NCI-H2196 (cell line): ENCODE measurements around the gene TRIM40.
A peak's percentile ranks its signal among the peaks of the same experiment; 100 is the strongest.

Experiments used
- DNase-seq: peaks from one replicate; lab custom pipeline; 2025; ENCODE audit not compliant: unreplicated experiment; lab: John Stamatoyannopoulos, UW

Gene TRIM40, protein sequence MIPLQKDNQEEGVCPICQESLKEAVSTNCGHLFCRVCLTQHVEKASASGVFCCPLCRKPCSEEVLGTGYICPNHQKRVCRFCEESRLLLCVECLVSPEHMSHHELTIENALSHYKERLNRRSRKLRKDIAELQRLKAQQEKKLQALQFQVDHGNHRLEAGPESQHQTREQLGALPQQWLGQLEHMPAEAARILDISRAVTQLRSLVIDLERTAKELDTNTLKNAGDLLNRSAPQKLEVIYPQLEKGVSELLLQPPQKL

DNA sequence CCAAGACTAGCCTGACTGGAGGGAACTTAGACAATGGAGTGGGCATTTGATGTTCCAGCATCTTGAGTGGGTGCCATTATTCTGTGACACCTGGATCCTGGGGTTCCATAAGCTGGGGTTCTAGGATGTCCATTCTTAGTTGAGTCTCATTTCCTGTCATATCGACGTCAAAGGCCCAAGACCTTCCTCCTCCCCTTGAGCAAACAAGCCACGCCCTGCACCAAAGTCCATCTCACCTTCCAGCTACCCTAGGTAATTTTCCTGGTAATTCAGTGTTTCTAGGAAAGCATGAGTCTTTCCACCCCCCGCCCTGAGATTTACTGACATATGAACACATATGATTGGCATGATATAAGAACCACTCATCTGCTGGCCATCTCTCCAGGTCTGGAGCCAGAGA is at the start of gene TRIM40:
Gene TRIM40 (plus strand): TSS at position 384 of the 400 bp plus-strand sequence. CDS start 897 bp downstream, outside the sequence.
- no peak for DNase-seq

DNA sequence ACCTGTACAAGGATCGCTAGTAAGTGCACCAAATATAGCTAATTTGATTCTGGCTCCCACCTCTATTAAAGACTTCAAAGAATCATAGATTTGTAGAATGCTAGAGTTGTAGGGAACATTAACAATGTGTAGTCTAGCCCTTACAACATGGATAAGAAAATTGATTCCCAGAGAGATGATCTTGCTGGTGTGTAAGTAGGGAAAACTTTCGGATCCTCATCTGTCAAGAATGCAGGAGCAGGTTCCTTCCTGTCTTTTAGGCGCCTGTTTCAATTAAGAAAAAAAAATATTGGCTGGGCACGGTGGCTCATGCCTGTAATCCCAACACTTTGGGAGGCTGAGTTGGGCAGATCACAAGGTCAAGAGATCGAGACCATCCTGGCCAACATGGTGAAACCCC is 48.1 kb upstream of the TRIM40 start:
- no peak for DNase-seq

DNA sequence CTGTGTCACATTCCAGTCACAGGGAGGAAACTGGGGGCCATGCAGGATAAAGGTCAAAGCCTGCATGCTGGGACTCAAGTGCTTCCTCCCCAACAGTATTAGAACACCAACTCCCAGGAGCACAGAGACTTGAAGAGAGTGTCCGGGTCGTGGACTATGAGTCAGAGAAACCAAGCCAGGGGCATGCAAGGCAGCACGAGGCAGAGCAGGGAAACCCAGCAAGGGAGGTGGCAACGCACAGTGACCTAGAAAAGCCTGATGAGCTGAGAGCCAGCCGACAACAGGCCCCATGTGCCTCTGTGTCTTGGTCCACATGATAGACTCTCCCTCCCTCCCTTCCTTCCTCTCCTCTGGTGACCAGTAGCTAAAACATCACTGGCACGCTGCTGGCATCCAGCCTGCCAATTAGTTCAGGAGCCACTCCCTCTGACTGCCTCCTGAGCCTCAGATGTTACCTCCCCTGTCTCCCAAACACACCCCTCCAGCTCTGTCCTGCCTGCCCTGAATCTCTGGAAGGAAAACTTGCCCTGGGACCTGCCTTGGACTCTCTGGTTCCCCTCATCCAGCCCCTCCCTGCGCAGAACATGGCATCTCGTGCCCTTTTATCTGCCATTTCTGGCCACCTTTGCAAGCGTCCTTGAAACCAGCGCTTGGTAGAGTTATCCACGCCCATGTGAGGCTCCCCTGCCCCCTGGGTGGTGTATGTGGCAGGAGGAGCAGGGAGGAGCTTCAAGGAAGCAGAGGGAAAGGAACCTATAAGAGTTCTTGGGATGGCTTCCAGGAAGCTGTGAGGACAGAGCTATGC is 44.2 kb upstream of the TRIM40 start:
- DNase-seq = no peak

DNA sequence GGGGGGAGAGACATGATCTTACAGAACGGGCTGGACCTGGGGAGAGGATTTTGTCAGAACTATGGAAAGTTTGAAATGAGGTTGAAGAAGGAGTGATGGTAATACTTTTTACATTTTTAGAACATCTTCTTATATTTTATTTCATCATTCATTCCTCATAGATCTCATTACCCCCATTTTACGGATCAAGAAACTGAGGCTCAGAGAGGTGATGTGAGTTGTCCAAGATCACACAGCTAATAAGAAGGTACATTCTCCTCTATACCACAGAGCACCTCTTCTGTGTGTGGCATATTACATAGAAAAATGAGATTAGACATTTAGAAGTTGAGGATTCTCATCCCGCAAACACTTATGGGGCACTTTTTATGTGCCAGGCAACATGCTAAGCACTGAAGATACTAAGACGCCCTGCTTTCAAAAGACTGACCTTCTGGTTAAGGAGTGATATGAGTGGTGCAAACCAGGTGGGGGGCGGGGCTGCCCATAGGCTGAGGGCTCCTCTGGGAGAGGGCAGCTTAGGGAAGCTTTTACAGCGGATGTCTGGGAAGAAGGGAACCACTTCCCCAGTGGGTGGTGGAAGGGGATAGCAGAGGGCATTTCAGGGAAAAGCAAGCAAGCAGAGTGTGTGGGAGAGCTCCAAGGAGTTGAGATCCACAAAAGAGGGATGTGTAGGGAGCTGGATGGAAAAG is 42.9 kb upstream of the TRIM40 start:
- no peak for DNase-seq

DNA sequence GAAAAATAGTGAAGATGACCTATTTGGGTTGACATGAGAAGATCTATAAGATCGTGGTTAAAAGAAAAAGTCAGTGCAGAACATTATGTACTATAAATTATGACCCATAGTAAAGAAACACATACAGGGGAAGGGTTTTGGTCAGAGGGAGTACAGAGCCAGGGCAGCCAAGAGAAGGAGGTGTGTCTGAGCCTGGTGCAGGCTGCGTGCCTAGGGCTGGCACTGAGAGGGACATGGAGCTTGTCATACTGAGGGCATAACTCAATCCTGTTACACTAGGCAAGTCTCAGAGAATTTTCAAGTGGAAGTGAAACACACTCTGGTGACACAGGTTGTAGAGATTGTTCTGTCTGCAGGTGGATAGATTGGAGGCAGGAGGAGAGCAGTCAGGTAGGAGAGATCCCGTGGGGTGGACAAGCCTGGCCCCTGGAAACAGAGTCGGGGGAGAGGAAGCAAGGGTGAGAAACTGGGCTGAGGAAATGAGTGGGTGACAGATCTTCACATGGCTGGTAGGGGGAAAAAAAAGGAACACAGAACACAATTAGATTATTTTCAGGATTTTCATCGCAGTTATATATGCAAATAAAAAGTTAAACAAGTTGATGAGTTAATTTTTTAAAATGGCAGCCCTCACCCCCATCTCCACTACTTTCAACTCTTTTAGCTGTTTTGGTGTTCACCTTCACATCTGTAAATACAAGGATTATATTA is 41.8 kb upstream of the TRIM40 start:
- no peak for DNase-seq

DNA sequence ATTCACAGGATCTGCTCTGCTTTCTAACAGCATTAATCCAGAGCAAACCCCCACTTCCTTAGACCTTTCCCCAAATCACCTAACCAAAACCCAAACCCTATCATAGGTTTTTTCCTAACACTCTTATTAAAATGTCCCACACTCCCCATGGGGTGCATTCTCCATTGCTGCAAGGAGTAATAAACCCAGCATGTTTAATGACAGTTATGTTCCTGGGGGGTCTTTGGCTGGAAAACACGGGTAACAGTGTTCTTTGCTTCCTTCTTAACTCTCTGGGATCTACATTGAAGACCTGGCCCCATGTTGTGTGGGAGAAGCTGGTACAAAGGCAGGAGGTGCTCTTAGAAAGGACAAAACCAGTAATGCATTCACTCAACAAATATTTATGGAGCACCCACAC is 39.1 kb upstream of the TRIM40 start:
- no peak for DNase-seq

DNA sequence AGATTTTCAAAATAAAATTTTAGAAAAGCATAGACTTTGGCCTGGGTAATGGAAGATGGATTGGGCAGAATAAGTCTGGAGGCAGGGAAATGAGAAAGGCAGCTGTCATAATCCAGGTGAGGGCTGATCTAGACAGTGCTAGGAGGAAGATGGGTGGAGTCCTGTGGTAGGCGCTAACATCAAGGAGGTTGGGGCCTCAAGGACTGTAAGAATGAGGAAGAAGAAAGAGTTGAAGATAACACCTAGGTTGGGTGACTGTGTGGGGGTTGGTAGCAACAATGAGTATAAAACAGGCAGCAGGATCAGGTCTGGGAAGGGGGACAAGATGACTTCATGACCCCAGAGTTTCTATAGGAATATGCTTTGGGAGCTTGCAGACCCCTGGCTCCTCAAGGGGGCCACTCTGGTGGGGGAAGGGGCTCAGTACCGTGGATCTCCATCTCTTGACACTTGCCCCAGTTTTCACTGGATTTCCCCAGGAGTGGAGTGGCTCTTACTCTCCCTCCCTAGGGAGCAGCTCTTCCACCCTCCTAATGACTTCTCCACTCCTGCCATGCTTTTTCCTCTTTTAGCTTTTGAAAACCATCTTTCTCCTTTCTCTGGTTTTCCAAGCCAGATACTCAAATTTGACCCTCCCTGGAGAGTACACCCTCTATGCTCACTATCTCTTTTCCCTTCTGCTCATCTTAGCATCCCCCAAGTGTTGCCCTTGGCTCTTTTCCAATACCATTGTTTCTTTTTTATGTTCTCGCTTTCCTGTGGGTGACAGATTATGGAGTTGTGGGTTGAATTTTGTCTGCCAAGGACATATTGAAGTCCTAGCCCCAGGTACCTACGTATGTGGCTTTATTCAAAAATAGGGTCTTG is 37.8 kb upstream of the TRIM40 start:
- DNase-seq = no peak

DNA sequence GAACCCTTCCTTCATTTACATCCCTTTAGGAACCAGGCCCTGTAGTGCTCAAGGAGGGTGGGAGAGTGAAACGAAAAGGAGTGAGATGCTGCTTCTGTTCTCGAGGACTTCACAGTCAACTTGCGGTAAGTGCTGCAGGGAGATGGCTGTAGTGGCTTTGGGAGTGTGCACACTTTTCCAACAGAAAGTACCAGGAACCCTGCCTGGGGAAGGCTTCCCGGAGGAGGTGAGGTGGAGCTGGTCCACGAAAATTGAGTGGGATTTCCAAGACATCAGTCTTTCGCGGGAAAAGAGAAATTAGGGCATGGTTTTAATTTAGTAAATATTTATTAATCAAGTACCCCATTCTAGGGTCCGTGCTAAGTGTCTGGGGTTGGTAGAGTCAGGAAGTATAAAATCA is 35.8 kb upstream of the TRIM40 start:
- DNase-seq = no peak

DNA sequence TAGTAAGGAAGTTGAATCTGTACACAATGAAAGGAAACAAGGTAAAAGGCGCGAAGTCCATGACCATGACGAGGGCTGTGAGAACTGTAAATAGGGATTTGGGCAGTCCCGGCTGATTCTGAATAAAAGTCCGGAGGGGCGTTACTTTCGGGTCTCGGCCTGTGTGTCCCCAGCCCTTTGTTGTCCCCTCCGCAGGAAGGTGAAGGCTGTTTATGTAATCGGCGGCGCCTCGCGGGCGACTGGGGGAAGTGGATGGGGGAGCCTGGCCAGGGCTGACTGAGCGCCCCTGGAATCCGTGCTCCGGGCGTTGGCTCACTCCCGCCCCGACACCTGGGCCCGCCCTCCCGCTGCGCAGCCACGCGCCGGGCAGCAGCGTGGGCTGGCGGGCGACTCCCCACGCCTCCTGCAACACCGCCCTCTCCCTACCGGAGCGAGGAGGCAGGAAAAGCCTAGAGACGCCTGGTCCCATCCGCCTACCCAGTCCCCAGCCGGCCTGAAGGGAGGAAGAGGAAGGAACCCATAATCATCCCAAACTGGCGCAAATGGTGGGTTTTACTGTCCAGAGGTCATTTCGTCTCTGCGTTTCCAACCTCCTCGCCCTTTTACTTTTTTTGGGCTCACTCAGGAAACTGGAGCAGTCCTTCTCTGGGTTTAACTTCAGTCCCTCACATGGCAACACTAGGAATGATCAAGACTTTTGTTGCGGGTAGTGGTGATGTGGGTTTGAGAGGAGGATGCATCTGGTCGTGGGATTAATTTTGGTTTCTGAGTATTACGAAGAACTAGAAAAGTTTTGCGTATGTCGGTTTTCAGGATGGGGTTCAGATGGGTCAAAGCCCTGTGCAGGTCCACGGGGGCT is 35.1 kb upstream of the TRIM40 start:
- DNase-seq = no peak

DNA sequence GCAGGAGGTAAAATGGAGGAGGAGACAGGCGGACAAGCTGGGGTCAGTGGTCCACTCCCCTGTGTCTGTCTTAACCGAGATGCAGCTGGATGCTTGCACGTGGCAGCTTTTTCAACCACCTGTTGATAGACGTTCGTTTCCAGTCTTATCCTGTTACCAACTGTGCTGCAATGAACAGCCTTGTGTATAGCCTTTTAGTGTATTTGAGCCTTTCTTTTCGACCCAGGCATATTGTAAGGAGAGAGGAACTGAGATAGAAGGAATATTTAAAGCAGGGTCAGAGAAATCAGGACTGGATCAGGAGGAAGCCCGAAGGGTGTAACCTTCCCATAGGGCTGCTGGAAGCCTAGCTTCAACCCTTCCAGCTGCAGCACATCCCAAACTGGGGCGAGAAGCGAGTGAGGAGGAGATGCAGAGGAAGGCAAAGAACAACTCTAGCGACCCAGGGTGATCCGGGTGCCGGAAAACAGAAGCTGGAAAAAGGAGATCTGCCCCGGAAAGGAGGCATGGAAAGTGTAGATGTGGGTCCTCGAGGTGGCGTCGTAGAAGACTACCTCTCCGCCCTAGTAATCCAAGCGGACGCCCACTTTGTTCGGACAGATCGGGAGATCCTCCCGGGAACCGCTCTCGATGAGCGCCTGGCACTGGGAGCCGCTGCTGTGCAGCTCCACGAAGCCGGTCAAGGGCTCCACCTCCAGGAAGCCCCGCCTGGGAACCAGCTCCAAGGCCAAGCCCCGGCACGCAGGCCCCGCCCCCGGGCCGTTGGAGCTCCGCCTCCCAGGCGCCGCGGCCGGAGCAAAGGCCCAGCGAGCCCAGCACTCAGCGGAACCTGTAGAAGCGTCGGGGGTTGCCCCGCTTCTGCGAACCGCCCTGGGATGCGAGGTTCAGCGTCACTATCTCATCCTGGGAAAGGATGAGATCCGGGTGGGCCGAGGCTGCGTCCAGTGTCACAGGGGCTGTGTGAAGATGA is 34.2 kb upstream of the TRIM40 start:
- DNase-seq = peak; percentile 72

DNA sequence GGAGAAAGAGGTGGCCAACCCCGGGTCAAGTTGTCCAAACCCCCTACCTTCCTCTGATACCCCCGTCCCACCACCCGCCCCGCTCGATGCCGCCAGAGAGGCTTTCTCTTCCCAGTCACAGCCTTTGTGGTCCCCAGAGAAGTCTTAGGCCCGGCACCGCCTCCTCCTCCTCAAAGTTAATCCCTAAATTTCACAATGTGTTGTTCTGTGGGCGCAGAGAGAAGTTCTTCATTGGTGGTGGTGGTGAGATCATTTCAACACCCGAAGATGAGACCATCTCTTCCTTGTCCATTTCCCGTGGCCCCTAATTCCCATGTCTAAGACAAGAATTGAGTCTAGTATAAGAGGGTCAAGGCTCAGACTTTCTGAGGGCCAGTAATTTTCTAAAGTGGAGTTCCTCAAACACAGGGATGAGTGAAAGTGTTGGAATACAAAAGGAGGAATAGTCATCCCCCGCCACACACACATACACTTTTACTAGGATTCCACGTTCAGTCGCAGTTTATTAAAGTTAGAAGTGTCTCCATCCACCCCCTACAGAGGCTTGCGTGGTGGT is 33.4 kb upstream of the TRIM40 start:
- DNase-seq = no peak

DNA sequence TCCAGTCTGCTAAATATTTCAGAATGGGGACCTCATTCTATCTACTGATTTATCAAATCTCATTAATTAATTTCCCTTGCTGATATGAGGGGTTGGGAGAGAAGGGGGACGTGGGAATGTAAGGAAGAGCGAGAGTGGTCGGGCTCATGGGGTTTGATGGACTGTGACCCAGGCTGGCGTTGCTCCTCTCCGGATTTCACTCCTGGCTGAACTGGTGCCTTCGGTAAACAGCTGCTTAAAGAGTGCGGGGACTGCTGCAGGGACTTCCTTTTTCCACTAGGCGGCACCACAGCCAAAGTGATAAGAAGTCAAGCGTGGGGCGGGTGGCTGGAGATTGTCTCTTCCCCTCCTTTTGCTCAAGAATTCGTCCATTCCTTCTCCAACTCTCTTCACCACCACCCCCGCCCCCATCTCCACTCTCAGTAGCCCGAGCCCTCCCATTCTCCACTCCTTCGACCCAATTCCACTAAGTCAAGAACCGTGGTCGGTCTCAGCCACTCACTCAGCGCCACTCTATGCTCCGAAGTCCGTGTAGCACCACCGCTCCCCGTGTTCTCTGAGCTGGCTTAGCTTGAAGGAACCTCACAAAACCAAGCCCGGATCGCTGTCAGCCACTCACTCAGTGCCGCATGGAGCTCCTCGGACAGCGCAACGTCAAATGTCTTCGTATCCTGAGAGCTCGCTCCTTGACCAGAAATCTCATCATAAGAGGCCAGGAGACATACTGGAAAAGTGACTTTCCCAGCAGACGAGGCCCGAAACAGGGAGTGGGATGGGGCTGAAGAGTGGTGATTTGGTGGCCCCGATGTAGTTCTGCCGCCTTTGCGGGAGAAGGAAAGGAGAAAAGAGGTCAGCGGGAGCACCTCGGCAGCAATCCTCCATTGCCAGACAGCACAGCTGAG is 32.7 kb upstream of the TRIM40 start:
- peak; percentile 86 for DNase-seq

DNA sequence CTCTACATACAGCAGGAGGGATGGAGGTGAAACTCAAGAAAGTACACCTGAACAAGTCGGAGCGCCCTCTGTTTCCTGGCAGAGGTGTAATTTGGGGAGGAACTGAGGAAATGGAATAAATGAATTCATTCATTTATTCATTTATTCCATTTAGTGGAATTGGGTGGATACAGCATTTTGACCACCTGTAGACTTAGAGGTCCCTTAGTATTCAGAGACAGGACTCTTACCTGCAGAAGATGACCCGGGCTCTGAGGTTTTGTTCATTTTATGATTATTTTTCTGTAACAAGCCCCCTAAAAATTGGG is 32.1 kb upstream of the TRIM40 start:
- no peak for DNase-seq

DNA sequence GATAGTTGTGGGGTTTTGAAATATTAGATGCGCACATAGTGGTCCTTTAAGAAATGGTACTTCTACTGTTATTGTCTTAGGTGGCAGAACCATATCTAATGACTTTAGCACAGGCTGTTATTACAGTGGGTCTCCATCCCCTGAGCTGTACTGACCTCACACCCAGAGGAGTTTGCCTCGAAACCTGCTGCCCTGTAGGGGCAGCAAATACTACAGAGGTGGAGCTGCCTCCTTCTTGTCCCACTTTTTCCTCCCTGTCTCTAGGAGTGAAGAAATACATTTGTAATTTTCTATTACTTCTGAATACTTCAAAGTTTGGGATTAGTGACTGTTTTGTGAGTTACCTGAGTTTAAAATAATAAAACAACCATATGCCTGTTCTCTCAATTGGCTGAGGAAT is 31.3 kb upstream of the TRIM40 start:
- no peak for DNase-seq

DNA sequence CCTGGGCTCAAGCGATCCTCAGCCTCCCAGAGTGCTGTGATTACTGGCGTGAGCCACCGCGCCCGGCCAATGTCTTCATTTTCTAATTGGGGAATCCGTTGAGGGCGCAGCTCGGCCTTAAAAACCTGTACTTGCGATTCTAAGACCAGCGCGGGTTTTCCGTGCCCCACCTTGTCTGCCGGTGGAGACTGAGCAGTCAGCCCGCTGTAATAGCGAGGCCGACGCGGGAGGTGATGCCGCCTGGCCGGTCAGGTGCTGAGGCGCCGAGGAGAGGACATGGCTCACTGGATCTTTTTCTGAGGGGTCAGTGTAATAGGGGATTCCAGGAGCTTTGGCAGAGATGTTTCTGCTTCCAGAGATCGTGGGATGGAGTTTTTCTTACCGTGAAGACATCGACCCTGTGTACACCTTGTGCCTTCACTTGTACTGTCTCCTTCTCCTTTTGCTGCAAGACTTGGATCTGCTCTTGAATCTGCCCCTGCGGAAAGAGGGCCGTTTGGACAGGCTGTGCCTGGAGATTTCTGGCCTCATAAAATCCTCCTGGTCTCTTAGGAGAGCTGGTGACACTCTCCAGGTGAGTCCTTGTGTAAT is 24.6 kb upstream of the TRIM40 start:
- DNase-seq = no peak

DNA sequence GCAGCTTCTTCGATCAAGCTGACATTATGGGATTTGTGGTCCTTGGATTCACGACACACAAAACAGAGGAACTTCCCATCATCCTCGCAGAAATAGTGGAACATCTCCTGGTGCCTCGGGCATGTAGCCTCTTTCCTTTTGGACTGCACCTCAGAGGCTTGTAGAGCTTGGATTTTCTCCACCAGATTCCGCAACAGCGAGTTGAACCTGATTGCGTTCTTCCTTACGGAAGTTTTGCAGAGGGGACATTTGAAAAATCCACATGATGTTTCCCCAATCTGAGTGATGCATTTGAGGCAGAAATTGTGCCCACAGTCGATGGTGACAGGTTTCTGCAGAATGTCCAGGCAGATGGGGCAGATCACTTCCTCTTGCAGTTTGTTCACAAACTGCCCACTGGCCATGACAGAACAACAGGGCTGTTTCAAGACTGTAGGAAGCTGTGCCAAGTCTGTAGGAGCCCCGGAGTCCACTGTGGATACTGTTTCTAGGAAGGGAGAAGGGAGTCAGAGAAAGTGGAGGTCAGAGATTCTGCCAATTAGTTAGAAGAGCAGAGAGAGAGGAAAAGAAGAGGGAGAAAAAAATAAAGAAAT is 23.4 kb upstream of the TRIM40 start:
- no peak for DNase-seq
